HepG2 (cell line): ENCODE data around the gene CHDH. TPM values are rescaled to one million over a fixed set of nuclear protein-coding genes. Genes with fewer than 3 reads are reported as not detected.

Source experiments
- ATAC-seq: fragments of 200-7000 bp; cut with Tn5 transposase; 3 replicates; pipeline ENCODE4 v1.9.1; 2020; ENCODE audit warnings: mild to moderate bottlenecking, moderate library complexity
- BruUV-seq: library from RNA; stranded (reverse); fragments of 400-500 nt; replicated peaks from 2 replicates; lab custom pipeline; 2021; lab: Mats Ljungman, UMichigan
- CTCF ChIA-PET: fragments of 300-600 bp; formaldehyde crosslinking; extraction: SDS; loops from one replicate; lab custom pipeline; 2021; ENCODE audit warnings: low total read pairs, inconsistent platforms, low intra/inter-chr PET ratio; lab: Yijun Ruan, JAX
- POLR2A ChIA-PET: fragments of 350-600 bp; sonication (Branson Sonifier 250); formaldehyde crosslinking; loops from one replicate; lab custom pipeline; 2020; ENCODE audit warnings: antibody characterized with exemption, inconsistent platforms; lab: Yijun Ruan, JAX
- DNase-seq: peaks from one replicate; pipeline ENCODE4 v3.0.0-alpha.2; 2015; ENCODE audit warnings: low spot score
- FAIRE-seq: peaks from 3 replicates; lab custom pipeline; 2011; peaks lifted over from hg19 to GRCh38; lab: Jason Lieb, UNC
- H2AFZ ChIP-seq: one replicate; pipeline ENCODE4 v1.6.1; 2011; ENCODE audit warnings: low read length, inconsistent platforms
- H3K27ac ChIP-seq: fragments of 300-600 bp; 3 replicates; pipeline ENCODE4 v1.8.0; 2011; ENCODE audit warnings: mixed run types, mild to moderate bottlenecking, mixed read lengths, low read length, inconsistent platforms; ENCODE audit not compliant: insufficient read depth; ENCODE audit errors: extremely low read length
- H3K27me3 ChIP-seq, 2 experiments: fragments of 200-600 bp in 1 of 2; 2 replicates in 1 of 2; 3 replicates in 1 of 2; pipeline versions ENCODE4 v1.6.0 to v1.8.0; 2011; ENCODE audit warnings: low read length in 2 of 2, mild to moderate bottlenecking in 2 of 2, moderate library complexity in 2 of 2, inconsistent platforms in 1 of 2; ENCODE audit not compliant: insufficient read depth in 2 of 2, control insufficient read depth in 1 of 2
- H3K36me3 ChIP-seq, 2 experiments: fragments of 200-600 bp in 1 of 2; replicated peaks in 1 of 2; 2 replicates in 1 of 2; 3 replicates in 1 of 2; pipeline versions ENCODE4 v1.5.1 to v1.8.0; 2011; ENCODE audit warnings: low read length in 2 of 2, inconsistent platforms in 1 of 2; ENCODE audit not compliant: insufficient read depth in 2 of 2, control insufficient read depth in 1 of 2
- H3K4me1 ChIP-seq: 2 replicates; pipeline ENCODE4 v1.5.1; 2012; ENCODE audit warnings: low read length, inconsistent platforms; ENCODE audit not compliant: insufficient read depth
- H3K4me2 ChIP-seq: 2 replicates; pipeline ENCODE4 v1.6.0; 2011; ENCODE audit warnings: low read depth, low read length, inconsistent platforms
- H3K4me3 ChIP-seq, 3 experiments: fragments of 200-600 bp in 1 of 3; sonication (generic), shearing (Covaris generic) in 1 of 3; replicated peaks in 1 of 3; 2 replicates each; pipeline ENCODE4 v1.5.1; 2011 to 2016; ENCODE audit warnings: low read length in 3 of 3, inconsistent platforms in 2 of 3, low read depth in 2 of 3, mild to moderate bottlenecking in 2 of 3, control low read depth in 1 of 3, mixed read lengths in 1 of 3; ENCODE audit not compliant: insufficient read depth in 1 of 3
- H3K79me2 ChIP-seq: one replicate; pipeline ENCODE4 v1.6.1; 2011; ENCODE audit warnings: low read length, inconsistent platforms; ENCODE audit not compliant: insufficient read depth
- H3K9ac ChIP-seq: 2 replicates; pipeline ENCODE4 v1.6.0; 2011; ENCODE audit warnings: mild to moderate bottlenecking, low read depth, low read length, inconsistent platforms; ENCODE audit not compliant: insufficient read depth
- H3K9me3 ChIP-seq: 2 replicates; pipeline ENCODE4 v1.5.1; 2012; ENCODE audit warnings: mild to moderate bottlenecking, low read length
- H4K20me1 ChIP-seq: 2 replicates; pipeline ENCODE4 v1.6.0; 2011; ENCODE audit warnings: inconsistent platforms, mild to moderate bottlenecking, low read length, moderate library complexity; ENCODE audit not compliant: insufficient read depth
- JUNB ChIP-seq: sonication (generic); formaldehyde crosslinking; IDR thresholded peaks from 2 replicates; pipeline ENCODE4 v1.8.0; 2022; ENCODE audit warnings: missing genetic modification reagents, mild to moderate bottlenecking, borderline replicate concordance
- TAF15 ChIP-seq: fragments of 200-400 bp; formaldehyde crosslinking; IDR thresholded peaks from one replicate; pipeline ENCODE4 v1.6.1; 2018; ENCODE audit warnings: mild to moderate bottlenecking, low read depth, low read length; ENCODE audit not compliant: poor library complexity, severe bottlenecking
- TBP ChIP-seq: sonication (generic); formaldehyde crosslinking; IDR thresholded peaks from 2 replicates; pipeline ENCODE4 v1.5.0; 2020; ENCODE audit warnings: missing genetic modification reagents
- TRIM24 ChIP-seq: sonication (generic); formaldehyde crosslinking; IDR thresholded peaks from 2 replicates; pipeline ENCODE4 v1.8.0; 2022; ENCODE audit warnings: mild to moderate bottlenecking, missing genetic modification reagents
- ZNF749 ChIP-seq: sonication (generic); formaldehyde crosslinking; IDR thresholded peaks from 2 replicates; pipeline ENCODE4 v1.8.0; 2022; ENCODE audit warnings: mild to moderate bottlenecking, missing genetic modification reagents, moderate library complexity, borderline replicate concordance
- WGBS: methylation state at CpG from one replicate; pipeline ENCODE4 v1.1.6; 2017; ENCODE audit warnings: low lambda C conversion rate; 5-methylcytosine and 5-hydroxymethylcytosine counted together
- in situ Hi-C: cut with HindIII; loops from 2 replicates; pipeline ENCODE4 v1.10.0; 2017; ENCODE audit warnings: low pct_unique_long_range_greater_than_20kb; ENCODE audit not compliant: extremely low pct_ligation_motif_present
- intact Hi-C: fragments of 100-400 bp; cut with micrococcal nuclease; formaldehyde crosslinking; loops from one replicate; pipeline ENCODE4 v1.10.0; 2022; ENCODE audit not compliant: unreplicated experiment
- polyA plus RNA-seq, 8 experiments: library from polyadenylated mRNA; depleted of rRNA in 3 of 8; stranded (reverse) in 7 of 8; unstranded in 1 of 8; fragments of >200 nt; fragmentation: Illumina TruSeq in 4 of 8; extraction: Trizol in 4 of 8; gene quantifications; 2 replicates each; pipeline versions ENCODE4 v1.2.1 to v1.2.3, GENCODE V29; 2011 to 2016; ENCODE audit warnings: low read depth in 4 of 8, missing spikeins in 1 of 8, mixed read lengths in 1 of 8; ENCODE audit not compliant: insufficient read depth in 1 of 8
- total RNA-seq, 5 experiments: library from RNA; depleted of rRNA; stranded (reverse); fragments of >200 nt; fragmentation: Illumina TruSeq; extraction: Trizol; gene quantifications; 2 replicates each; pipeline ENCODE4 v1.2.3, GENCODE V29; 2016; ENCODE audit warnings: low read depth in 1 of 5
- TF ChIP-seq, protein P1 (sequence below): sonication (generic); formaldehyde crosslinking; IDR thresholded peaks from 2 replicates; pipeline ENCODE4 v1.5.0; 2020; ENCODE audit warnings: missing genetic modification reagents
- TF ChIP-seq, protein P2 (sequence below): sonication (generic); formaldehyde crosslinking; IDR thresholded peaks from 2 replicates; pipeline ENCODE4 v1.8.1; 2022; ENCODE audit warnings: mild to moderate bottlenecking, missing genetic modification reagents
- TF ChIP-seq, protein P3 (sequence below): sonication (generic); formaldehyde crosslinking; IDR thresholded peaks from 2 replicates; pipeline ENCODE4 v1.9.0; 2022; ENCODE audit warnings: low read depth, missing genetic modification reagents
- TF ChIP-seq, protein P4 (sequence below): sonication (generic); formaldehyde crosslinking; IDR thresholded peaks from 2 replicates; pipeline ENCODE4 v1.4.0; 2020; ENCODE audit warnings: missing genetic modification reagents
- TF ChIP-seq, protein P5 (sequence below): sonication (generic); formaldehyde crosslinking; IDR thresholded peaks from 2 replicates; pipeline ENCODE4 v1.5.1; 2020; ENCODE audit warnings: mild to moderate bottlenecking, missing genetic modification reagents, moderate library complexity

The CHDH gene
- total and polyA plus RNA-seq, 2 of the 13 experiments (the other 11 are each of a cell fraction or from before 2014, with no cell fraction given), result 28.1 to 48.9 TPM

DNA sequence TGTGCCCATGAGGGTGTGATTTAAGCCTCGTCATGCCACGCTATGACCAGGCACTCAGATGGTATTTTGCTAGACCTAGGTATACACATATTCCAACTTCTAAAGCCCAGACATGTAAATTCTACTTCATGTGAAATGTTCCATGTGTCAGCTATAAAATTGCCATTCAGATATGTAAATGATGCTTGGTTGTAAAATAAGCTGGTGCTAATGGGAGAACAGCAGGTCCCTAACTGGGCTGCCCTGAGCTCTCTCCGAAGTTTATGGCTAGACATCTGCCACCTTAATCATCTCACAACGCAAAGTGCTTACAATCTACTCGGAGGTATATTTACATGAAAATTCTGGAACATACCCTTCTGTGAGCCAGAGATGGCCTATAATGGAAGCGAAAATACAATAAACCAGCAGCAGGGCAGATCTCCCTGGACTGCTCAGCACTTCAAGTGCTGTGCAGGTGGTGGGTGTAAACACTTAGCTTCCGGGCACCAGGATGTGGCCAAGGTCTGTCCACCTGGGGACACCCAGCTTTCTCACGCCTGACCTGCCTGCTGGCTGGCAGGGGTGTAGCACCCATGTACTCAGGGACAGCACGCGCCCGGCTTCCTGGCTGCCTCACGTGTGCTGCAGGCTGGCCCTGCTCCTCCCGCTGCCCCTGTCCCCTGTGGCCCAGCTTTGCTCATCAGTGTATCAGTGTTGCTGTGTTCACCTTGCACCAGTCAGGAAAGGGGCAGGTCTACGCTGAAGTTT, 82.0 kb downstream of the CHDH start:
- no peaks in the 10 kb centered on the region for H4K20me1 ChIP-seq
- H3K9me3 ChIP-seq, result no peaks in the 10 kb centered on the region
- BruUV-seq, result no TSS peak
- no peaks in the 10 kb centered on the region for H3K79me2 ChIP-seq
- H3K9ac ChIP-seq, result no peak overlapping the region
- H3K36me3 ChIP-seq, result no peaks in the 10 kb centered on the region
- in situ Hi-C loops (no loop called here), intact Hi-C loops (no loop called here)
- ChIA-PET POLR2A (no interaction called here), CTCF (interaction anchor here (0.5 kb wide), 1 partner anchor 166 kb away, joined by 3 read pairs; no protein-coding TSS in a partner anchor)
- 81% methylated on average over 7 of the region's 14 CpGs for WGBS
- FAIRE-seq (no peak), DNase-seq (no peak), ATAC-seq (peak; percentile 63)
- H3K4me3 ChIP-seq, result no peak overlapping the region
- no peak overlapping the region for H3K4me2 ChIP-seq
- no peak overlapping the region for H2AFZ ChIP-seq
- peaks cover 18% of the 10 kb centered on the region; the same call in 1 of the 2 replicates for H3K4me1 ChIP-seq
- no peak overlapping the region for H3K27ac ChIP-seq
- H3K27me3 ChIP-seq, result no peaks in the 10 kb centered on the region
- TF ChIP-seq, protein P1, sequence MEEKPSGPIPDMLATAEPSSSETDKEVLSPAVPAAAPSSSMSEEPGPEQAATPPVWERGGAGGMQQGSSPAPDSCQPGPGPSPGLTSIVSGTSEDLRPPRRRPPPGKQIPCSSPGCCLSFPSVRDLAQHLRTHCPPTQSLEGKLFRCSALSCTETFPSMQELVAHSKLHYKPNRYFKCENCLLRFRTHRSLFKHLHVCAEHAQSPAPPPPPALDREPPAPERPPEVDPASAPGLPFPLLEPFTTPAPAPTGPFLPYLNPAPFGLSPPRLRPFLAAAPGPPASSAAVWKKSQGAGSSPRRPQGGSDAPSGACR, result no peak
- TF ChIP-seq TBP (CRISPR knock-in tag), result no peak
- TF ChIP-seq, protein P2, sequence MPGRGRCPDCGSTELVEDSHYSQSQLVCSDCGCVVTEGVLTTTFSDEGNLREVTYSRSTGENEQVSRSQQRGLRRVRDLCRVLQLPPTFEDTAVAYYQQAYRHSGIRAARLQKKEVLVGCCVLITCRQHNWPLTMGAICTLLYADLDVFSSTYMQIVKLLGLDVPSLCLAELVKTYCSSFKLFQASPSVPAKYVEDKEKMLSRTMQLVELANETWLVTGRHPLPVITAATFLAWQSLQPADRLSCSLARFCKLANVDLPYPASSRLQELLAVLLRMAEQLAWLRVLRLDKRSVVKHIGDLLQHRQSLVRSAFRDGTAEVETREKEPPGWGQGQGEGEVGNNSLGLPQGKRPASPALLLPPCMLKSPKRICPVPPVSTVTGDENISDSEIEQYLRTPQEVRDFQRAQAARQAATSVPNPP (CRISPR knock-in tag), result no peak
- TF ChIP-seq, protein P3, sequence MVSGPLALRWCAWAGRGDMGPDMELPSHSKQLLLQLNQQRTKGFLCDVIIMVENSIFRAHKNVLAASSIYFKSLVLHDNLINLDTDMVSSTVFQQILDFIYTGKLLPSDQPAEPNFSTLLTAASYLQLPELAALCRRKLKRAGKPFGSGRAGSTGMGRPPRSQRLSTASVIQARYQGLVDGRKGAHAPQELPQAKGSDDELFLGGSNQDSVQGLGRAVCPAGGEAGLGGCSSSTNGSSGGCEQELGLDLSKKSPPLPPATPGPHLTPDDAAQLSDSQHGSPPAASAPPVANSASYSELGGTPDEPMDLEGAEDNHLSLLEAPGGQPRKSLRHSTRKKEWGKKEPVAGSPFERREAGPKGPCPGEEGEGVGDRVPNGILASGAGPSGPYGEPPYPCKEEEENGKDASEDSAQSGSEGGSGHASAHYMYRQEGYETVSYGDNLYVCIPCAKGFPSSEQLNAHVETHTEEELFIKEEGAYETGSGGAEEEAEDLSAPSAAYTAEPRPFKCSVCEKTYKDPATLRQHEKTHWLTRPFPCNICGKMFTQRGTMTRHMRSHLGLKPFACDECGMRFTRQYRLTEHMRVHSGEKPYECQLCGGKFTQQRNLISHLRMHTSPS (CRISPR knock-in tag), result peak; percentile 44; the same call in 1 of the 2 replicates
- TF ChIP-seq, protein P4, sequence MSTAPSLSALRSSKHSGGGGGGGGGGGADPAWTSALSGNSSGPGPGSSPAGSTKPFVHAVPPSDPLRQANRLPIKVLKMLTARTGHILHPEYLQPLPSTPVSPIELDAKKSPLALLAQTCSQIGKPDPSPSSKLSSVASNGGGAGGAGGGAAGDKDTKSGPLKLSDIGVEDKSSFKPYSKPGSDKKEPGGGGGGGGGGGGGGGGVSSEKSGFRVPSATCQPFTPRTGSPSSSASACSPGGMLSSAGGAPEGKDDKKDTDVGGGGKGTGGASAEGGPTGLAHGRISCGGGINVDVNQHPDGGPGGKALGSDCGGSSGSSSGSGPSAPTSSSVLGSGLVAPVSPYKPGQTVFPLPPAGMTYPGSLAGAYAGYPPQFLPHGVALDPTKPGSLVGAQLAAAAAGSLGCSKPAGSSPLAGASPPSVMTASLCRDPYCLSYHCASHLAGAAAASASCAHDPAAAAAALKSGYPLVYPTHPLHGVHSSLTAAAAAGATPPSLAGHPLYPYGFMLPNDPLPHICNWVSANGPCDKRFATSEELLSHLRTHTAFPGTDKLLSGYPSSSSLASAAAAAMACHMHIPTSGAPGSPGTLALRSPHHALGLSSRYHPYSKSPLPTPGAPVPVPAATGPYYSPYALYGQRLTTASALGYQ (CRISPR knock-in tag), result no peak
- TF ChIP-seq, protein P5, sequence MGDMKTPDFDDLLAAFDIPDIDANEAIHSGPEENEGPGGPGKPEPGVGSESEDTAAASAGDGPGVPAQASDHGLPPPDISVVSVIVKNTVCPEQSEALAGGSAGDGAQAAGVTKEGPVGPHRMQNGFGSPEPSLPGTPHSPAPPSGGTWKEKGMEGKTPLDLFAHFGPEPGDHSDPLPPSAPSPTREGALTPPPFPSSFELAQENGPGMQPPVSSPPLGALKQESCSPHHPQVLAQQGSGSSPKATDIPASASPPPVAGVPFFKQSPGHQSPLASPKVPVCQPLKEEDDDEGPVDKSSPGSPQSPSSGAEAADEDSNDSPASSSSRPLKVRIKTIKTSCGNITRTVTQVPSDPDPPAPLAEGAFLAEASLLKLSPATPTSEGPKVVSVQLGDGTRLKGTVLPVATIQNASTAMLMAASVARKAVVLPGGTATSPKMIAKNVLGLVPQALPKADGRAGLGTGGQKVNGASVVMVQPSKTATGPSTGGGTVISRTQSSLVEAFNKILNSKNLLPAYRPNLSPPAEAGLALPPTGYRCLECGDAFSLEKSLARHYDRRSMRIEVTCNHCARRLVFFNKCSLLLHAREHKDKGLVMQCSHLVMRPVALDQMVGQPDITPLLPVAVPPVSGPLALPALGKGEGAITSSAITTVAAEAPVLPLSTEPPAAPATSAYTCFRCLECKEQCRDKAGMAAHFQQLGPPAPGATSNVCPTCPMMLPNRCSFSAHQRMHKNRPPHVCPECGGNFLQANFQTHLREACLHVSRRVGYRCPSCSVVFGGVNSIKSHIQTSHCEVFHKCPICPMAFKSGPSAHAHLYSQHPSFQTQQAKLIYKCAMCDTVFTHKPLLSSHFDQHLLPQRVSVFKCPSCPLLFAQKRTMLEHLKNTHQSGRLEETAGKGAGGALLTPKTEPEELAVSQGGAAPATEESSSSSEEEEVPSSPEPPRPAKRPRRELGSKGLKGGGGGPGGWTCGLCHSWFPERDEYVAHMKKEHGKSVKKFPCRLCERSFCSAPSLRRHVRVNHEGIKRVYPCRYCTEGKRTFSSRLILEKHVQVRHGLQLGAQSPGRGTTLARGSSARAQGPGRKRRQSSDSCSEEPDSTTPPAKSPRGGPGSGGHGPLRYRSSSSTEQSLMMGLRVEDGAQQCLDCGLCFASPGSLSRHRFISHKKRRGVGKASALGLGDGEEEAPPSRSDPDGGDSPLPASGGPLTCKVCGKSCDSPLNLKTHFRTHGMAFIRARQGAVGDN (CRISPR knock-in tag), result peak; percentile 39
- TF ChIP-seq TRIM24, result no peak
- no peak for TF ChIP-seq TAF15
- TF ChIP-seq JUNB (CRISPR knock-in tag), result no peak
- no peak for TF ChIP-seq ZNF749 (CRISPR knock-in tag)
